ENCODE measurements around the gene WDR59.
"Not testable (repeated sequence)": the region's sequence is repeated elsewhere in the genome, so short reads cannot be mapped to it uniquely, and the experiment has no call there.

The WDR59 gene

DNA sequence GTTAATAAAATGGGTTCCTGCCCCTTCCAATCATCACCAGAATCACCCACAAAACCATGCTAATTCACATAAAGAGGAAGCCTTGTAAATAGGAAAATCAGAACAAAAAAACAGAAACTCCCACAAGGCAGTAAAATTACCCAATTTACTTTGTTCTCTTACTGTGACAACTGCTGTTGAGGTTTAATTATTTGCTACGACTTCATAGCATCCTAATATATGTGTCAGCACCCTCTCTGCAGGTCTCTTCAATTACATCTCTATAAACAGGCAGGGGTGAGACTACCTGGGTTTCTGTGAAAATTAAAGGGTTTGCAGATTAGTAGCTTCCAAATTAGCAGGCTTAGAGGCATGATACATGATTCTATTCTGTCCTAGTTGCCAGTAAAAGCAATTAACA is 2.7 kb downstream of the WDR59 start:
- no peak for DNase-seq (ENCODE audit: low spot score)

- DNase-seq (ENCODE audit: low spot score) = no peak
These were observed 9.3 kb downstream of the WDR59 start for GRCh38 chr16:74975591-74975990.

GRCh38 chr16:74973304-74973703 is 11.6 kb downstream of the WDR59 start:
- DNase-seq (ENCODE audit: low spot score) = no peak

- DNase-seq (ENCODE audit: low spot score) = peak; percentile 70
These were observed 30.2 kb downstream of the WDR59 start for GRCh38 chr16:74954763-74955162.

DNA sequence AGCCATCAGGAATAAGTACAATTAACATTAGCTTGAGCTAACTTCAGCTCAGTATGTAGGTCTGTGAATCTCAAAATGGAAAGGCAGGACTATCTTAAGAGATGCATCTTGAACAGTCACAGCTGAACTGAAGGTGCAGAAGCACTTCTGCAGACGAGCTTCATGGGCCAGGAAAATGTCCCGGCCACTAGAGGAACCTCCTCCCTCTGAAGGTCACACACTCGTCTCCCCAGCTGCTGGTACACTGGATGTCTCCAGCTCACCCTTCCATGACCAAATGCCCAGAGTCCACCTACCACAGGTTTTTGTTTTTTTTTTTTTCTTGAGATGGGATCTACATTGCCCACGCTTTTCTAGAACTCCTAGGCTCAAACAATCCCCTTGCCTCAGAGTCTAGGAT is 33.2 kb downstream of the WDR59 start:
- no peak for DNase-seq (ENCODE audit: low spot score)

- DNase-seq (ENCODE audit: low spot score) = no peak
These were observed 33.7 kb downstream of the WDR59 start for GRCh38 chr16:74951206-74951605.

DNA sequence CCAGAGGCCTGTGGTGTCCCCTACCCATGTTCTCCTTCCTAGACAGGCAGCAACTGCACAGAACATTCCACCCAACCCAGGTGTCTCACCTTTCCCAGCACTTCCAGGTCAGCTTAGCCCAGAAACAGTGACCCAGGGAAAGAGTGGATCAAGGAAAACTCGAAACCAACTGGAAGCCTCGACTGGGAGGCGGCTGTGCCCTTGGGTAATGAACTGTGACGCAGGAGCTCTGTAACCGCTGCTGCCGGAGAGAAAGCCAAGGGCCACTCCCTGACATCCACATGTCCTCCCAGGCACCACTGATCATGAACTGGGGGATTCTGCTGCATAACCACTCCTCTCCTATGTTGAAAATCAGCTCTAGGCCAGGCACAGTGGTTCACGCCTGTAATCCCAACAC is 34.4 kb downstream of the WDR59 start:
- no peak for DNase-seq (ENCODE audit: low spot score)

DNA sequence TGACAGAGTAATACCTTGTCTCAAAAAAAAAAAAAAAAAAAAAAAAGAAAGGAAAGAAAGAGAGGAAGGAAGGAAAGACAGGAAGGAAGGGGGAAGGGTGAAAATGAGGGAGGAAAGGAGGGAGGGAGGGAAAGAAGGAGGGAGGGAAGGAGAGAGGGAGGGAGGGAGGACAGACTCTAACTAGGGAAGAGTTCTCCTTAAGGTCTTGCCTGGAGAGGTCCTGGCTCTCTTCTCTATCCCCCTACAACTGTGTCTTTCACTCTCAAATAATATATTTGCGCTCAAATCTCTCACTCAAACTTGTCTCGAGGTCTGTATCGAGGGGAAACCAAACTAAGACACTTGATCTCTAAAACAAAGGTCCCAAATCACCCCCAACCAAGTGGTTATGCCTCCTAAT is 35.6 kb downstream of the WDR59 start:
- DNase-seq (ENCODE audit: low spot score) = no peak

GRCh38 chr16:74944466-74944865 is 40.5 kb downstream of the WDR59 start:
- DNase-seq (ENCODE audit: low spot score) = no peak

GRCh38 chr16:74942977-74943918 is 41.7 kb downstream of the WDR59 start:
- no peak for DNase-seq (ENCODE audit: low spot score)

- no peak for DNase-seq (ENCODE audit: low spot score)
These were observed 42.4 kb downstream of the WDR59 start for GRCh38 chr16:74942566-74942965.

DNA sequence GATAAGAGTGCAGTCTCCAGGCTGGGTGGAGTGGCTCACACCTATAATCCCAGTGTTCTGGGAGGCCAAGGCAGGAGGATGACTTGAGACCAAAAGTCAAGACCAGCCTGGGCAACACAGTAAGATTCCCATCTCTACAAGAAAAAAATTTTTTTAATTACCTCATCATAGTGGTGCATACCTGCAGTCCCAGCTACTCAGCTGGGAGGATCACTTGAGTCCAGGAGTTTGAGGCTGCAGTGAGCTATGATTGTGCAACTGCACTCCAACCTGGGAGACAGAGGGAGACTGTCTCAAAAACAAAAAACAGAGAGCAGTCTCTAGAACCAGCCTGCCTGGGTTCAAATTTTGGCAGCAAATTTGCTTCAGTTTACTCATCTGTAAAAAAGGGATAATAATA is 45.2 kb downstream of the WDR59 start:
- DNase-seq (ENCODE audit: low spot score) = no peak

DNA sequence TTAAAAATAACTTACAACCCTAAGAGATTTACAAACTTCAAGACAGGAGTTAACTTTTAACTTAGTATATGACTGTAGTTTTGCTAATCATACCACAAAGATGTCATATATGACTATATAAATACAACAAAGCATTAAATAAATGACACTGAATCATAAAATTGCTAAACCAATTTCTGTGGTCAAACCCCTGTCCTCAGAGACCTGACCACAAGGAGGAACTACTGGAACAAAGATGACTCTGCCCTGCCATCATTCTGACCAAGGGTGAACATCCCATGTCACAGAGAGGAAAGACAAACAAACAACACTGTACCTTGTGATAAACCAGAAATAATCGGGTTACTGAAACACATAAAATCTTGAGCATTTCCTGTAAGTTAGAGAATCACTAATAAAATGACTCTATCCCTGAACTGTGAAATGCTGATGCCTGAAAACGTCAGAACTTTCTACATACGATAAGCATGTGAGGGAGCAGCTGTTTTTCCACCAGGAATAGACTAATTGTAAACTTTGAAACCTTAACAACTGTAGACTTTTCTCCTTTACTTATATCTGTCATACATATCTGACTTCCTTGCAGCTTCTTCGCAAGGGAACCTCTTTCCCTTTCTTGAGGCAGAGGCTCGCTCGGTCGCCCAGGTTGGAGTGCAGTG is 47.9 kb downstream of the WDR59 start:
- DNase-seq (ENCODE audit: low spot score) = no peak

DNA sequence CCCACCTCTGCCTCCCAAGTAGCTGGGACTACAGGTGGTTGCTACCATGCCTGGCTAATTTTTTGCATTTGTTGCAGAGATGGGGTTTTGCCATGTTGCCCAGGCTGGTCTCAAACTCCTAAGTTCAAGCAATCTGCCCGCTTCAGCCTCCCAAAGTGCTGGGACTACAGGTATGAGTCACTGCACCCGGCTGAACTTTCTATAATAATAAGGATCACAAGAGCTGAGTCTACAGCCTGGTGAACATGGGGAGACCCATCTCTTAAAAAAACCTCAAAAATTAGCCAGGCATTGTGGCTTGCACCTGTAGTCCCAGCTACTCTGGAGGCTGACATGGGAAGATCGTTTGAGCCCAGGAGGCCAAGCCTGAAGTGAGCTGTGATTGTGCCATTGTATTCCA is 53.5 kb downstream of the WDR59 start:
- no peak for DNase-seq (ENCODE audit: low spot score)

GRCh38 chr16:74929636-74930035 is 55.3 kb downstream of the WDR59 start:
- no peak for DNase-seq (ENCODE audit: low spot score)

GRCh38 chr16:74926805-74927204 is 58.1 kb downstream of the WDR59 start:
- DNase-seq (ENCODE audit: low spot score) = peak; percentile 14

DNA sequence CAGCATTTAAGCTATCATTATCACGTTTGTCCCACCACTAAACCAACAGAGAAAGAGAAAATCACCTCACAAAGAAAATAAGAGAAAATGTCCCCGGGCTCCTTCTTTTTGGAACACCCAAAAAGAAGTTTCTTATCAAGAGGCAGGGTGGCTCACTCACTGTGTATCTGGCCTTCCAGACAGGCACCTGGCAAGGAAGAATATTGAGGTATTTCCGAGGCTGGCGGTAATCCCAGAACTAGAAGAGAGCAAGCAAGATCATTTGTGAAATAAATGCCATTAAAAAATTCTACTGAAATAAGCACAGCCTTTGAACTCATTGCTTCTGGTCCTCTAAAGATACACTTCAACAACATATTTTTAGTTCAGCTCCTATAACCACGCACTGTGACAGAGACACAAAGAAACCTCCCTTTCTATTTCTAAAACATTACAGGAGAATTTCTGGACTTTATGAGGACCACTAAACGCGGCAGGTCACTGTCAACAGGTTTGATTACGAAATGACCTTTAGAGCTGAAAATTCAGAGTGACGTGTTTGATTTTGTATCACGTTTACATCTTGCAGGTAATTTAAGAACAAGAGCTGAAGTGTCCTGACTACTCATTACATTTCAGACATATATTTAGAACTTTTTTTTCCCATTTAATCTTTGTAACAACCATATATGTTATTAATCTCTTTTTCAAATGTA is 61.0 kb downstream of the WDR59 start:
- DNase-seq (ENCODE audit: low spot score) = no peak

GRCh38 chr16:74922150-74923138 is 62.5 kb downstream of the WDR59 start:
- DNase-seq (ENCODE audit: low spot score) = no peak

- DNase-seq (ENCODE audit: low spot score) = no peak
These were observed 63.9 kb downstream of the WDR59 start for GRCh38 chr16:74921051-74921450.

- peak; percentile 8 for DNase-seq (ENCODE audit: low spot score)
These were observed 75.3 kb downstream of the WDR59 start for GRCh38 chr16:74909665-74910064.

DNA sequence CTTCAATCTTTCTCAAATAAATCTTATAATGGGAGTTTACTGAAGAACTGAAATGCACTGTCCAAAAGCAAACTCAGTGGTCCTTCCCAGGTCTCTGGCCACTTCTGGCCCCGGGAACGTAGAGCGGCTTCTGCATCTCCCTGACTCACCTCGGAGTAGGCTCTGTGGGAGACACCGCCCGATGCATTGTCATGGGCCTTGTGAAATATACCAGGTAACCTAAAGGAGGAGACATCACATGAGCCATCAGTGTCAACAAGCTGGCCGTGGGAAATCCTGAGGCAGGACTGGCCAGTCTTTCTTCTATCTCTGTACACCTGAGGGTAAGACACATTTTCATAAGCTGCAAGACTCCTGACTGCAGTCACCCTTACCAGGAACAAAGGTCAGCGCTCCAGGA is 76.2 kb downstream of the WDR59 start:
- DNase-seq (ENCODE audit: low spot score) = not testable (repeated sequence)

All from Ammon's horn (tissue), 1 donor.